A673 (cell line): Measurements from ENCODE around the gene MAD2L2. TPM values are rescaled to one million over a fixed set of nuclear protein-coding genes. Genes with fewer than 3 reads are reported as not detected.

ENCODE experiments used
- BruUV-seq: library from RNA; stranded (reverse); fragments of 400-500 nt; replicated peaks from 2 replicates; lab custom pipeline; 2021; lab: Mats Ljungman, UMichigan
- CTCF ChIA-PET: fragments of 300-600 bp; sonication (Branson Sonifier 250); formaldehyde crosslinking; loops from one replicate; lab custom pipeline; 2022; ENCODE audit warnings: antibody characterized with exemption; lab: Charles Lee
- POLR2A ChIA-PET: fragments of 300-600 bp; sonication (Branson Sonifier 250); formaldehyde crosslinking; loops from one replicate; lab custom pipeline; 2022; ENCODE audit warnings: antibody characterized with exemption; ENCODE audit not compliant: low non-redundant PET; lab: Charles Lee
- DNase-seq: peaks from one replicate; pipeline ENCODE4 v3.0.0-alpha.2; 2015; ENCODE audit warnings: low spot score
- H3K27ac ChIP-seq: fragments of 200-600 bp; sonication (generic); 2 replicates; pipeline ENCODE4 v1.5.1; 2016; ENCODE audit warnings: mixed run types, low read depth, mild to moderate bottlenecking, mixed read lengths, antibody characterized with exemption, low read length; ENCODE audit not compliant: poor library complexity, severe bottlenecking
- H3K27me3 ChIP-seq: fragments of 200-600 bp; sonication (generic); replicated peaks from 2 replicates; pipeline ENCODE4 v1.6.1; 2017; ENCODE audit warnings: mixed run types, low read depth, mild to moderate bottlenecking, mixed read lengths, antibody characterized with exemption, low read length; ENCODE audit not compliant: insufficient read depth, poor library complexity
- H3K36me3 ChIP-seq: fragments of 200-600 bp; sonication (generic); 2 replicates; pipeline ENCODE4 v1.6.1; 2016; ENCODE audit warnings: mixed run types, mild to moderate bottlenecking, mixed read lengths, antibody characterized with exemption, low read length; ENCODE audit not compliant: insufficient read depth, poor library complexity, severe bottlenecking
- H3K4me1 ChIP-seq: fragments of 200-600 bp; sonication (generic); 2 replicates; pipeline ENCODE4 v1.6.1; 2017; ENCODE audit warnings: mixed run types, mild to moderate bottlenecking, mixed read lengths, antibody characterized with exemption, low read length; ENCODE audit not compliant: insufficient read depth, poor library complexity, severe bottlenecking
- H3K4me3 ChIP-seq: fragments of 200-600 bp; sonication (generic); 2 replicates; pipeline ENCODE4 v1.5.1; 2016; ENCODE audit warnings: low read depth, mixed run types, mild to moderate bottlenecking, mixed read lengths, low read length; ENCODE audit not compliant: poor library complexity, severe bottlenecking
- H3K9me3 ChIP-seq: fragments of 200-600 bp; sonication (generic); 2 replicates; pipeline ENCODE4 v1.6.1; 2016; ENCODE audit warnings: mixed run types, low read depth, mild to moderate bottlenecking, mixed read lengths, antibody characterized with exemption, low read length; ENCODE audit not compliant: poor library complexity, severe bottlenecking
- CTCF ChIP-seq: fragments of 300-800, 200-600 bp; sonication (generic); conservative IDR thresholded peaks from 2 replicates; pipeline ENCODE4 v1.5.1; 2017; ENCODE audit warnings: low read depth, mild to moderate bottlenecking, antibody characterized with exemption, low read length, moderate library complexity, mixed read lengths
- EZH2 ChIP-seq: fragments of 200-600 bp; sonication (generic); IDR thresholded peaks from 2 replicates; pipeline ENCODE4 v1.6.1; 2017; ENCODE audit warnings: borderline replicate concordance, low read depth, mild to moderate bottlenecking, mixed read lengths, antibody characterized with exemption, low read length; ENCODE audit not compliant: poor library complexity, severe bottlenecking
- intact Hi-C: fragments of 100-400 bp; cut with micrococcal nuclease; formaldehyde crosslinking; loops from one replicate; pipeline ENCODE4 v1.10.0; 2022; ENCODE audit not compliant: unreplicated experiment
- total RNA-seq: library from RNA; stranded (reverse); gene quantifications from 2 replicates; pipeline ENCODE4 v1.2.3, GENCODE V29; 2021

MAD2L2 gene
- total RNA-seq, 1 experiment from 2014 or later, result 134 TPM

- ChIA-PET CTCF (no interaction called here), POLR2A (no interaction called here)
- no TSS peak for BruUV-seq
- H3K27ac ChIP-seq, result no peak overlapping the region
- H3K27me3 ChIP-seq, result peaks cover 11% of the 10 kb centered on the region
- H3K36me3 ChIP-seq, result no peaks in the 10 kb centered on the region
- H3K4me1 ChIP-seq, result no peaks in the 10 kb centered on the region
- H3K4me3 ChIP-seq, result no peak overlapping the region
- TF ChIP-seq EZH2 (no peak), CTCF (no peak)
- intact Hi-C loops, result no loop called here
- H3K9me3 ChIP-seq, result no peaks in the 10 kb centered on the region
- no peak for DNase-seq
Observed at GRCh38 chr1:11628767-11629166, 52.2 kb downstream of the MAD2L2 start.

GRCh38 chr1:11626551-11626950 is 54.4 kb downstream of the MAD2L2 start:
- intact Hi-C loops, result no loop called here
- no peaks in the 10 kb centered on the region for H3K4me1 ChIP-seq
- BruUV-seq, result no TSS peak
- no peak overlapping the region for H3K4me3 ChIP-seq
- H3K9me3 ChIP-seq, result no peaks in the 10 kb centered on the region
- POLR2A ChIA-PET, result no interaction called here
- CTCF ChIA-PET, result no interaction called here
- H3K36me3 ChIP-seq, result no peaks in the 10 kb centered on the region
- no peak overlapping the region for H3K27ac ChIP-seq
- DNase-seq, result no peak
- peaks cover 10% of the 10 kb centered on the region for H3K27me3 ChIP-seq
- no peak for TF ChIP-seq EZH2
- no peak for TF ChIP-seq CTCF

Other genes with a start within 250 kb of the MAD2L2 start
- 0.49 and 0.79 TPM in 2 replicates for gene DISP3, start 202.0 kb downstream of the MAD2L2 start, total RNA-seq
- 0.61 TPM in 1 of 2 replicates, not detected in the other for gene FBXO2, start 26.7 kb downstream of the MAD2L2 start, total RNA-seq
- 19.3 and 28.2 TPM in 2 replicates for gene FBXO44, start 26.3 kb downstream of the MAD2L2 start, total RNA-seq
- 2.6 and 4.5 TPM in 2 replicates for gene FBXO6, start 16.9 kb downstream of the MAD2L2 start, total RNA-seq
- gene DRAXIN, start 10.6 kb upstream of the MAD2L2 start, total RNA-seq, result 5.5 and 6.7 TPM in 2 replicates
- gene AGTRAP, start 55.0 kb upstream of the MAD2L2 start, total RNA-seq, result 23.6 and 33.5 TPM in 2 replicates
- gene C1orf167, start 81.0 kb upstream of the MAD2L2 start, total RNA-seq, result not detected in 2 replicates
- gene MTHFR, start 124.8 kb upstream of the MAD2L2 start, total RNA-seq, result 23.3 and 25.8 TPM in 2 replicates
- 42.0 and 48.1 TPM in 2 replicates for gene CLCN6, start 125.0 kb upstream of the MAD2L2 start, total RNA-seq
- not detected in 2 replicates for gene NPPA, start 166.6 kb upstream of the MAD2L2 start, total RNA-seq
- not detected in 2 replicates for gene NPPB, start 177.8 kb upstream of the MAD2L2 start, total RNA-seq
- 52.4 and 53.4 TPM in 2 replicates for gene KIAA2013, start 245.3 kb upstream of the MAD2L2 start, total RNA-seq